ENCODE measurements around the gene DCAF16.

Gene DCAF16

GRCh38 chr4:17807446-17807845 is 3.1 kb downstream of the DCAF16 start:
- Mint-ChIP-seq H3K27ac (peak overlapping the region; percentile 60), H3K27me3 (no peaks in the 10 kb centered on the region), H3K9me3 (no peaks in the 10 kb centered on the region), H3K4me3 (no peak overlapping the region), H3K4me1 (peaks cover 17 to 53% of the 10 kb centered on the region in 2 donors), H3K36me3 (peaks cover 20 to 27% of the 10 kb centered on the region in 2 donors)
- ATAC-seq (replicated peaks): no peak
- no peak for DNase-seq

GRCh38 chr4:17805580-17806155 is 4.9 kb downstream of the DCAF16 start:
- H3K27me3 Mint-ChIP-seq: no peaks in the 10 kb centered on the region
- H3K27ac Mint-ChIP-seq: no peak overlapping the region
- H3K4me1 Mint-ChIP-seq: peaks cover 14 to 44% of the 10 kb centered on the region in 2 donors

GRCh38 chr4:17797808-17798207 is 12.7 kb downstream of the DCAF16 start:
- no peak for ATAC-seq (replicated peaks)
- H3K9me3 Mint-ChIP-seq: no peaks in the 10 kb centered on the region
- no peak overlapping the region for H3K4me3 Mint-ChIP-seq
- H3K27me3 Mint-ChIP-seq: no peaks in the 10 kb centered on the region
- no peaks in the 10 kb centered on the region for H3K4me1 Mint-ChIP-seq
- H3K27ac Mint-ChIP-seq: peak overlapping the region; percentile 14
- DNase-seq: no peak
- H3K36me3 Mint-ChIP-seq: peaks cover 5 to 28% of the 10 kb centered on the region in 2 donors

More at GRCh38 chr4:17805580-17806155, 4.9 kb downstream of the DCAF16 start:
- no peak for DNase-seq
- ATAC-seq (replicated peaks): no peak
- Mint-ChIP-seq H3K36me3 (peaks cover 18 to 30% of the 10 kb centered on the region in 2 donors), H3K4me3 (no peak overlapping the region), H3K9me3 (no peaks in the 10 kb centered on the region)

GRCh38 chr4:17794730-17795129 is 15.8 kb downstream of the DCAF16 start:
- Mint-ChIP-seq H3K27ac (no peak overlapping the region), H3K4me1 (no peaks in the 10 kb centered on the region), H3K4me3 (no peak overlapping the region), H3K27me3 (no peaks in the 10 kb centered on the region), H3K9me3 (no peaks in the 10 kb centered on the region), H3K36me3 (peaks cover 16 to 32% of the 10 kb centered on the region in 2 donors)
- no peak for ATAC-seq (replicated peaks)
- no peak for DNase-seq

GRCh38 chr4:17788956-17789355 is 21.6 kb downstream of the DCAF16 start:
- no peaks in the 10 kb centered on the region for H3K4me1 Mint-ChIP-seq
- H3K9me3 Mint-ChIP-seq: no peaks in the 10 kb centered on the region

GRCh38 chr4:17787315-17787714 is 23.2 kb downstream of the DCAF16 start:
- no peak for DNase-seq
- Mint-ChIP-seq H3K36me3 (peaks cover 19 to 20% of the 10 kb centered on the region in 2 donors), H3K4me3 (no peak overlapping the region), H3K27ac (no peak overlapping the region), H3K4me1 (no peaks in the 10 kb centered on the region), H3K27me3 (peaks cover 5 to 9% of the 10 kb centered on the region in 2 donors), H3K9me3 (no peaks in the 10 kb centered on the region)
- no peak for ATAC-seq (replicated peaks)

More at GRCh38 chr4:17788956-17789355, 21.6 kb downstream of the DCAF16 start:
- ATAC-seq (replicated peaks) (no peak), DNase-seq (no peak)
- no peaks in the 10 kb centered on the region for H3K27me3 Mint-ChIP-seq
- H3K36me3 Mint-ChIP-seq: peaks cover 21 to 24% of the 10 kb centered on the region in 2 donors
- no peak overlapping the region for H3K27ac Mint-ChIP-seq
- no peak overlapping the region for H3K4me3 Mint-ChIP-seq

- Mint-ChIP-seq H3K4me1 (peaks cover 6 to 7% of the 10 kb centered on the region in 2 donors), H3K9me3 (no peaks in the 10 kb centered on the region), H3K36me3 (peaks cover 16 to 17% of the 10 kb centered on the region in 2 donors), H3K27ac (no peak overlapping the region), H3K27me3 (peaks cover 12 to 16% of the 10 kb centered on the region in 2 donors), H3K4me3 (no peak overlapping the region)
- ATAC-seq (replicated peaks) (peak in 1 of 2 donors; percentile 31), DNase-seq (no peak)
These were observed 24.0 kb downstream of the DCAF16 start for GRCh38 chr4:17786567-17786966.

- Mint-ChIP-seq H3K36me3 (peaks cover 13 to 14% of the 10 kb centered on the region in 2 donors), H3K9me3 (no peaks in the 10 kb centered on the region), H3K4me1 (peaks cover 8 to 12% of the 10 kb centered on the region in 2 donors), H3K27ac (no peak overlapping the region), H3K4me3 (no peak overlapping the region), H3K27me3 (peaks cover 18 to 20% of the 10 kb centered on the region in 2 donors)
- no peak for ATAC-seq (replicated peaks)
- no peak for DNase-seq
These were observed 24.7 kb downstream of the DCAF16 start for GRCh38 chr4:17785858-17786257.

- Mint-ChIP-seq H3K27ac (no peak within 1 kb of the TSS), H3K27me3 (peaks cover 35 to 40% of the 10 kb centered on the region in 2 donors), H3K9me3 (no peaks in the 10 kb centered on the region), H3K4me1 (peaks cover 8 to 12% of the 10 kb centered on the region in 2 donors), H3K36me3 (peaks cover 3 to 6% of the 10 kb centered on the region in 2 donors), H3K4me3 (peak within 1 kb of the TSS; percentile 64 to 82)
- no peak for DNase-seq
- ATAC-seq (replicated peaks): peak; percentile 52 to 60
These were observed 29.0 kb downstream of the DCAF16 start, which contains the start of gene FAM184B for GRCh38 chr4:17781300-17782287. Gene FAM184B (minus strand): TSS chr4:17781621. CDS start chr4:17781299, 322 bp downstream.

GRCh38 chr4:17780501-17781299 is 29.9 kb downstream of the DCAF16 start:
- Mint-ChIP-seq H3K4me3 (peak overlapping the region; percentile 64 to 82), H3K27ac (no peak overlapping the region), H3K4me1 (peaks cover 8 to 12% of the 10 kb centered on the region in 2 donors), H3K27me3 (peaks cover 35 to 40% of the 10 kb centered on the region in 2 donors), H3K9me3 (no peaks in the 10 kb centered on the region), H3K36me3 (peaks cover 3 to 6% of the 10 kb centered on the region in 2 donors)
- DNase-seq (no peak), ATAC-seq (replicated peaks) (peak; percentile 23 to 25)

GRCh38 chr4:17778431-17778830 is 32.1 kb downstream of the DCAF16 start:
- peaks cover 35 to 40% of the 10 kb centered on the region in 2 donors for H3K27me3 Mint-ChIP-seq
- no peak overlapping the region for H3K27ac Mint-ChIP-seq
- ATAC-seq (replicated peaks) (no peak), DNase-seq (no peak)
- no peaks in the 10 kb centered on the region for H3K9me3 Mint-ChIP-seq
- no peak overlapping the region for H3K4me3 Mint-ChIP-seq
- H3K4me1 Mint-ChIP-seq: peaks cover 8 to 12% of the 10 kb centered on the region in 2 donors
- H3K36me3 Mint-ChIP-seq: peaks cover 3 to 6% of the 10 kb centered on the region in 2 donors

GRCh38 chr4:17773135-17773698 is 37.3 kb downstream of the DCAF16 start:
- no peak overlapping the region for H3K4me3 Mint-ChIP-seq
- DNase-seq: no peak
- H3K27ac Mint-ChIP-seq: no peak overlapping the region
- H3K27me3 Mint-ChIP-seq: peaks cover 0 to 6% of the 10 kb centered on the region in 2 donors
- H3K36me3 Mint-ChIP-seq: no peaks in the 10 kb centered on the region
- no peak for ATAC-seq (replicated peaks)
- no peaks in the 10 kb centered on the region for H3K4me1 Mint-ChIP-seq
- no peaks in the 10 kb centered on the region for H3K9me3 Mint-ChIP-seq

- Mint-ChIP-seq H3K4me3 (no peak overlapping the region), H3K4me1 (no peaks in the 10 kb centered on the region), H3K36me3 (no peaks in the 10 kb centered on the region), H3K27me3 (peaks cover 0 to 6% of the 10 kb centered on the region in 2 donors), H3K9me3 (no peaks in the 10 kb centered on the region), H3K27ac (no peak overlapping the region)
- DNase-seq (no peak), ATAC-seq (replicated peaks) (no peak)
These were observed 39.2 kb downstream of the DCAF16 start for GRCh38 chr4:17771284-17771908.
